NB4 (cell line): ENCODE measurements around the gene RAB6A.
"Not testable (repeated sequence)": the region's sequence is repeated elsewhere in the genome, so short reads cannot be mapped to it uniquely, and the experiment has no call there.

ENCODE experiments used
- DNase-seq: peaks from one replicate; pipeline ENCODE4 v3.0.0; 2010; ENCODE audit warnings: low read depth
- H3K4me3 ChIP-seq: one replicate; pipeline ENCODE4 v1.5.1; 2011; ENCODE audit warnings: mild to moderate bottlenecking, low read depth, low read length, moderate library complexity
- MYC ChIP-seq: IDR thresholded peaks from 2 replicates; pipeline ENCODE4 v1.6.1; 2011; ENCODE audit warnings: low read depth, low read length
- POLR2A ChIP-seq: IDR thresholded peaks from 2 replicates; pipeline ENCODE4 v1.6.1; 2011; ENCODE audit warnings: mild to moderate bottlenecking; ENCODE audit not compliant: insufficient read length; ENCODE audit errors: extremely low read depth
- TF ChIP-seq, protein P1 (sequence below): IDR thresholded peaks from 2 replicates; pipeline ENCODE4 v1.6.1; 2011; ENCODE audit warnings: low read depth, low read length
- TF ChIP-seq, protein P2 (sequence below): IDR thresholded peaks from one replicate; pipeline ENCODE4 v1.5.1; 2012; ENCODE audit warnings: low read depth, low read length

The RAB6A gene

DNA sequence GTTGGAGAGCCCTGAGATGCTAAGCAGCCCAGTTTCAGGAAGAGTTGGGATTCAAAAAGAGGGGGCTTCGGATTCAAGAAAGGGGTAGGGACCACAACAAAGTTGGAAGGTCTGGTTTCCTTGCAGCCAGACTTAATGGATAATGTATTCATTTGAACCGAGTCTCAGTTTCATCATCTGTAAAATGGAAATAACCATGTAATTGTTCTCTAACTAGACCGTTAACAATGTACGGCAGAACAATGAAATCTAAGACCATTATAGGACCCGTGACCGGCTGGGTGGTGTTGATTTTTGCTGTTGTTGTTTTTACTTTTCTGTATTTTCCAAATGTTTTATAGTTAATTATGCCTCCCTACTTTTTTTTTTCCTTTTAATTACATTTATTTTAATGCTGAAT lies 20.4 kb upstream of the RAB6A start:
- TF ChIP-seq MYC = no peak
- TF ChIP-seq, protein P1, sequence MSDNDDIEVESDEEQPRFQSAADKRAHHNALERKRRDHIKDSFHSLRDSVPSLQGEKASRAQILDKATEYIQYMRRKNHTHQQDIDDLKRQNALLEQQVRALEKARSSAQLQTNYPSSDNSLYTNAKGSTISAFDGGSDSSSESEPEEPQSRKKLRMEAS = no peak
- no peak overlapping the region for H3K4me3 ChIP-seq
- no peak for DNase-seq

DNA sequence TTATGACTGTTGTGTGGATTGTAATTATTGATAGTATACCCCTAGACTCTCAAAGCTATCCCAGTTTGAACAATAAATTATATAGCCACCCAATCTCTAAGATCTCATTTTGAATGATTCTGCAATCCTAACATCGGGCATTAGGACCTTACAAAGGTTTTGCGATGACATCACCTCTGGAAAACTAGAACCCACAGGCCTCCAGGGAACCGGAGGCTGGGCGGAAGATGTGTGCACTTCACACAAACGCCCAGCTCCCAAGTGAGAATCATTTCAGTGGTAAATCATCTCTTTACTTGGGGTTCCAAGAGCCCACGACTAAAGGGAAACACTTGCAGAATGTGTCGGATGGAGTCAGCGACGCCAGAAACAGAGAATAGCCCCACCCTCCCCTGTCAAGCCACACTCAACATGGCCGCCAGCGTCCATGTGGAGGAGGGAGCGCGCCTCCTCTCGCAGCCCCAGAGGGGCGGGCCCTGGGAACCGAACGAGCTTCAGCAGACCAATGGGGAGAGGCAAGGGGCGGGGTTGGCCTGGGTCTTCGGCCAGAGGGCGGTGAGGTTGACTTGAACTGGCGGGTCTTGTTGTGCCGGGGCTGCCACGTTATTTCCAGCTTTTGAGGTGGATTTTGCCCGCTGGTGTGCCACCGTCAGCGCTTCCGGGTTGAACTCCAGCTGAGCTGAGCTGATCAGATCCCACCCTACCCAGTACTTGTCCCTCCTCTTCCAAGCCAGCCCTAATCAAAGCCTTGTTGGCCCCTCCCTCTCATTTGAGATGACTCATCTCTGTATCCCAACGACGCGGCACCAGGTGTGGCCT lies 18.4 kb upstream of the RAB6A start:
- TF ChIP-seq, protein P2, sequence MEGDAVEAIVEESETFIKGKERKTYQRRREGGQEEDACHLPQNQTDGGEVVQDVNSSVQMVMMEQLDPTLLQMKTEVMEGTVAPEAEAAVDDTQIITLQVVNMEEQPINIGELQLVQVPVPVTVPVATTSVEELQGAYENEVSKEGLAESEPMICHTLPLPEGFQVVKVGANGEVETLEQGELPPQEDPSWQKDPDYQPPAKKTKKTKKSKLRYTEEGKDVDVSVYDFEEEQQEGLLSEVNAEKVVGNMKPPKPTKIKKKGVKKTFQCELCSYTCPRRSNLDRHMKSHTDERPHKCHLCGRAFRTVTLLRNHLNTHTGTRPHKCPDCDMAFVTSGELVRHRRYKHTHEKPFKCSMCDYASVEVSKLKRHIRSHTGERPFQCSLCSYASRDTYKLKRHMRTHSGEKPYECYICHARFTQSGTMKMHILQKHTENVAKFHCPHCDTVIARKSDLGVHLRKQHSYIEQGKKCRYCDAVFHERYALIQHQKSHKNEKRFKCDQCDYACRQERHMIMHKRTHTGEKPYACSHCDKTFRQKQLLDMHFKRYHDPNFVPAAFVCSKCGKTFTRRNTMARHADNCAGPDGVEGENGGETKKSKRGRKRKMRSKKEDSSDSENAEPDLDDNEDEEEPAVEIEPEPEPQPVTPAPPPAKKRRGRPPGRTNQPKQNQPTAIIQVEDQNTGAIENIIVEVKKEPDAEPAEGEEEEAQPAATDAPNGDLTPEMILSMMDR = no peak
- peak; percentile 70 for TF ChIP-seq POLR2A
- TF ChIP-seq, protein P1 = peak; percentile 89
- peak; percentile 96 for TF ChIP-seq MYC
- H3K4me3 ChIP-seq = peak overlapping the region; percentile 75
- DNase-seq = peak; percentile 100

DNA sequence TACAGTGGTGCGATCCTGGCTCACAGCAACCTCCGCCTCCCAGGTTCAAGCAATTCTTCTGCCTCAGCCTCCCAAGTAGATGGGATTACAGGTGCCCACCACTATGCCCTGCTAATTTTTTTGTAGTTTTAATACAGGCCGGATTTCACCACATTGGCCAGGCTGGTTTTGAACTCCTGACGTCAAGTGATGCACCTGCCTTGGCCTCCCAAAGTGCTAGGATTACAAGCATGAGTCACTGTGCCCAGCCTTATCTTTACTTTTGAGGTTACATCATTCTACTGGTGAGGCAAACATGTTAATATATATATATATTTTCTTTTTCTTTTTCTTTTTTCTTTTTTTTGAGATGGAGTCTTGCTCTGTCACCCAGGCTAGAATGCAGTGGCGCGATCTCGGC lies 9.9 kb upstream of the RAB6A start:
- DNase-seq, H3K4me3 ChIP-seq: not testable (repeated sequence)

DNA sequence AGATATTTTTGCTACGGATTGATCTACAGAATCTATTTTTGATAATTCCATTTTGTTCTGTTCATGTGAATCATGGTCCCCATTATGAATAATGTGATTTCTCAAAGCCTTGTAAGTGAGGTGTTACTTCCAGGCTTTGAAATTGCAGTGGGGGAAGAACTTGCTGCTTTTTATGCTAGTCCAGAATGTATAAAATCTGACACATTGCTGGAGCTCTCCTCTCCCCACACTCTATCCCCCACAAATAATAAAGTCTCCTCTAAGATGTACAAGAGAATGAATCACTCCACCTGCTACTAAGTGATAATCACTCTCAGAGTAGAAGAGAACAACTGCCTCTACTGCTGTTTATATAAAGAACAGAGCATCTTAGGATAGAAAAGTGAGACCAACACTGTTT lies 5.9 kb upstream of the RAB6A start:
- no peak for TF ChIP-seq POLR2A
- TF ChIP-seq, protein P1 = no peak
- no peak for TF ChIP-seq MYC
- TF ChIP-seq, protein P2 = no peak
- DNase-seq = no peak
- H3K4me3 ChIP-seq = no peak overlapping the region

DNA sequence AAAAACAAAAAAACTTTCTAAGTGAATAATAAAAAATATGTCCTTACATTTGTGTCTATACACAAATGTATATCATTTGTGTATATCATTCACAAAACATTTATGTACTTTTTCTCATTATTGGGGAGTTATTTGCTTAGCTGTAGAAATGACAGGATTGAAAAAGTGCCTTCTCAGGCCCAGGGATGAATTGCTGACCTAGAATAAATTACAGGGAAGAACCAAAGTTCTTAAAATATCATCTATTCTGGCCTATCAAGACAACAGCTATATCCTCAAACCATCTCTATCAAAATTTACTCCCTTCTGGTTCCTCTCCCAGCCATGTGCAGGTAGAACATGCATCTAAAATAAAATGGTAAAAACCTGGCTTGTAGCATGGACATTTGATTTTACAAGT lies 1.9 kb upstream of the RAB6A start:
- no peak for TF ChIP-seq MYC
- TF ChIP-seq, protein P1 = no peak
- no peak for TF ChIP-seq POLR2A
- TF ChIP-seq, protein P2 = no peak
- no peak overlapping the region for H3K4me3 ChIP-seq
- DNase-seq = no peak

DNA sequence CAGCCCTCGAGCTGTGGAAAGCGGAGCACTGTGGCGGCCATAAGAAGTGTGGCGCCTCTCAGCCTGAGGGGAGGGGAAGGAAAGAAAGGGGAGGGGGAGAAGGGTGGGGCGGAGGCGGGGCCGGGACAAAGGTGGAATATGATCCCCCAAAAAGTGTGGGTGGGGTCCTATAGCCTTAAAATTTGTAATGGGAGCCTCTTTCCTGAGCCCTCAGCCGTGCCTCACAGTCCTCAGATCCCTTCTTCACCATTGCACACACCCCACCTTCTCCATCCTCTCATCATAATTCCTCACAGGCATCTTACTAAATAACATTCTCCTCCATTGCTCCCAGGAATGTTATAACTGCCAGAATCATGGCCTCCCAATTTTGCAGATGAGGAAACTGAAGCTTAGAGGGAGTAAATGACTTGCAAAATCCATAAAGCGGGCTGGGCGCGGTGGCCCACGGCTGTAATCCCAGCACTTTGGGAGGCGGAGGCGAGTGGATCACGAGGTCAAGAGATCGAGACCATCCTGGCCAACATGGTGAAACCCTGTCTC lies 600 bp upstream of the RAB6A start:
- no peak for TF ChIP-seq POLR2A
- TF ChIP-seq, protein P2 = no peak
- TF ChIP-seq MYC = no peak
- TF ChIP-seq, protein P1 = no peak
- no peak for DNase-seq
- peak overlapping the region; percentile 54 for H3K4me3 ChIP-seq

DNA sequence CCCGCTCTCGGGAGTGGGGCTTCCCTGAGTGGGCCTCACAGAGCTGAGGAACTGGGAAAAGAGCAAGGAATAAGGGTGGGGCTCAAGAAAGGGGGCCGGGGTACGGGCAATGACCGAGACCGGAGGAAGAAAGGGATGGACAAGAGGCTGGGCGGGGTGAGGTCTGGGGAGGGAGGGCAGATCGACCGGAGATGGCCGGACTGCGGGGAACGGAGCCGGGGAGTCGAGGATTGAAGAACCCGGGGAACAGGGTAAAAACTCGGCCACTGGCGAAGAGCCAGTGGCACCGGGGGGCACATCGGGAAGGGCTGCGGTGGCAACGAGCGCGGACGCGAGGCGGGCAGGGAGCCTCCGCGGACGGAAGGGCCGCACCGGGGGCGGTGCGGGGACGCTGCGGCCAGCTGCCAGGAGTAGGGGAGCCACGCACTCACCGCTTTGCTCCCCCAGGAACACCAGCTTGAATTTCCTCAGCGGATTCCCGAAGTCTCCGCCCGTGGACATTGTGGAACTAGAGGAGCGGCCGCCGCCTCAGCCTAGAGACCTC lies 667 bp downstream of the RAB6A start:
- peak overlapping the region; percentile 84 for H3K4me3 ChIP-seq
- TF ChIP-seq, protein P1 = no peak
- 0 out of 2 replicates have a peak, but pooled peaks have one; percentile 13 for TF ChIP-seq MYC
- peak; percentile 43 for DNase-seq
